ENCODE measurements around the gene BIVM. TPM values are rescaled to one million over a fixed set of nuclear protein-coding genes. Genes with fewer than 3 reads are reported as not detected.

The BIVM gene
- polyA plus RNA-seq, 1 donor (not counting 4 experiments of a cell fraction or from before 2014, with no cell fraction given), result 20.7 TPM

DNA sequence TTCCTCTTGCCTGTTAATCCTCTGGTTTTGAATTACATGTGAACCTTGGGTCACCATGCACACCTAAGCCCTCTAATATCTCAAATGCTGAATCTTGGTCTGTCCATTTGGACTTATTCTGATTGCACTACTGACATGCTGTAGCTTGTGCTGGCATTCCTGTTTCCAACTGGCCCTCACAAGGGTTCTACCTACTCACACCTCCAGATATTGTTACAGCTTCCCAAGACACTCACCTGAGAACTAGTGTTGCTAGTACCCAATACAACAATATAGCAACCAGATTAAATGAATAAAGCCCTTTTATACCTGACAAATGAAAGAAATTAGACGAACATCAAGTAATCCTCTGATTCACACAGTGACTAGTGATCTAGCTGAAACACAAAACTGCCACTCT lies 41.9 kb upstream of the BIVM start:
- no peak overlapping the region for H3K4me2 ChIP-seq (ENCODE audit: control insufficient read depth, extremely low read depth, insufficient read depth, low read depth, low read length)
- no peaks in the 10 kb centered on the region for H3K9me3 ChIP-seq (ENCODE audit: control insufficient read depth, low read depth, low read length)
- FAIRE-seq (no peak), DNase-seq (ENCODE audit: low read depth, low spot score) (no peak)
- no peaks in the 10 kb centered on the region for H3K36me3 ChIP-seq (ENCODE audit: control insufficient read depth in 2 of 2, extremely low read depth in 1 of 2, insufficient read depth in 2 of 2, low read length in 2 of 2)
- H3K9me1 ChIP-seq (ENCODE audit: control insufficient read depth, extremely low read depth, insufficient read depth, low read length), result no peaks in the 10 kb centered on the region
- no peaks in the 10 kb centered on the region for H3K4me1 ChIP-seq (ENCODE audit: control insufficient read depth, extremely low read depth, insufficient read depth, low read length)
- no peak overlapping the region for H3K9ac ChIP-seq (ENCODE audit: control insufficient read depth, extremely low read depth, insufficient read depth, low read length)
- dilution Hi-C loops (cut with MboI; ENCODE audit: extremely low pct_ligation_motif_present, low sequenced_read_pairs), result no loop called here
- H2AFZ ChIP-seq (ENCODE audit: control insufficient read depth, low read length), result no peak overlapping the region
- H4K20me1 ChIP-seq (ENCODE audit: control insufficient read depth, extremely low read depth, insufficient read depth, low read length), result no peaks in the 10 kb centered on the region
- no peaks in the 10 kb centered on the region for H3K79me2 ChIP-seq (ENCODE audit: control insufficient read depth, insufficient read depth, low read length)
- no peak overlapping the region for H3K27ac ChIP-seq (ENCODE audit: control insufficient read depth, insufficient read depth, low read length)
- no peak overlapping the region for H3K4me3 ChIP-seq (ENCODE audit: control insufficient read depth in 2 of 3, extremely low read depth in 1 of 3, insufficient read depth in 2 of 3, low read depth in 1 of 3, low read length in 3 of 3)
- TF ChIP-seq EZH2 (IDR thresholded peaks at IDR 0.05; ENCODE audit: low read length), result no peak
- TF ChIP-seq, protein P1, sequence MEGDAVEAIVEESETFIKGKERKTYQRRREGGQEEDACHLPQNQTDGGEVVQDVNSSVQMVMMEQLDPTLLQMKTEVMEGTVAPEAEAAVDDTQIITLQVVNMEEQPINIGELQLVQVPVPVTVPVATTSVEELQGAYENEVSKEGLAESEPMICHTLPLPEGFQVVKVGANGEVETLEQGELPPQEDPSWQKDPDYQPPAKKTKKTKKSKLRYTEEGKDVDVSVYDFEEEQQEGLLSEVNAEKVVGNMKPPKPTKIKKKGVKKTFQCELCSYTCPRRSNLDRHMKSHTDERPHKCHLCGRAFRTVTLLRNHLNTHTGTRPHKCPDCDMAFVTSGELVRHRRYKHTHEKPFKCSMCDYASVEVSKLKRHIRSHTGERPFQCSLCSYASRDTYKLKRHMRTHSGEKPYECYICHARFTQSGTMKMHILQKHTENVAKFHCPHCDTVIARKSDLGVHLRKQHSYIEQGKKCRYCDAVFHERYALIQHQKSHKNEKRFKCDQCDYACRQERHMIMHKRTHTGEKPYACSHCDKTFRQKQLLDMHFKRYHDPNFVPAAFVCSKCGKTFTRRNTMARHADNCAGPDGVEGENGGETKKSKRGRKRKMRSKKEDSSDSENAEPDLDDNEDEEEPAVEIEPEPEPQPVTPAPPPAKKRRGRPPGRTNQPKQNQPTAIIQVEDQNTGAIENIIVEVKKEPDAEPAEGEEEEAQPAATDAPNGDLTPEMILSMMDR (optimal IDR thresholded peaks at IDR 0.05 in 1 of 3, IDR thresholded peaks at IDR 0.05 in 1 of 3, conservative IDR thresholded peaks at IDR 0.05 in 1 of 3; ENCODE audit: extremely low read depth in 1 of 3, insufficient read depth in 2 of 3, low read length in 3 of 3), result no peak
- no peaks in the 10 kb centered on the region for H3K27me3 ChIP-seq (ENCODE audit: control insufficient read depth, extremely low read depth, insufficient read depth, low read length)

DNA sequence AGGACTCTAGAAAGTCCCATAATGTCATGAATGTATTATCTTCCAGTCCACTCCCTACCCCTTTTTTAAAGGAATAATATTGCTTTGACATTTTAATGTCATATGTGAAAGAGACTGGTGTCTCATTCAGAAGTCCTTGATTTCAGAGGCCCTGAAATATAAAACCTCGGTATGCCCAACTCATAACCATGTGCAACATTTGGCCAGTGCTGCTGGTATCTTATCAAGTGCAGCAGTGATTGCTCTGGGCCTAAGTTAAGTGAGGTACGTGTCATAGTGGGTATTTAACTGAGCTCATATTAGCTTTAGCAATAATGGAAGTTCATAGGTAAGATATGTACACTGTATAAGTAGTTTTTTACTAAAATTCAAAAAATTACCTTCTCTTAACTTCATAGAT lies 40.1 kb upstream of the BIVM start:
- dilution Hi-C loops (cut with MboI; ENCODE audit: extremely low pct_ligation_motif_present, low sequenced_read_pairs), result no loop called here
- H3K9me3 ChIP-seq (ENCODE audit: control insufficient read depth, low read depth, low read length), result no peaks in the 10 kb centered on the region
- FAIRE-seq (no peak), DNase-seq (ENCODE audit: low read depth, low spot score) (no peak)
- TF ChIP-seq EZH2 (IDR thresholded peaks at IDR 0.05; ENCODE audit: low read length), result no peak
- TF ChIP-seq, protein P1 (optimal IDR thresholded peaks at IDR 0.05 in 1 of 3, IDR thresholded peaks at IDR 0.05 in 1 of 3, conservative IDR thresholded peaks at IDR 0.05 in 1 of 3; ENCODE audit: extremely low read depth in 1 of 3, insufficient read depth in 2 of 3, low read length in 3 of 3), result no peak
- no peaks in the 10 kb centered on the region for H3K9me1 ChIP-seq (ENCODE audit: control insufficient read depth, extremely low read depth, insufficient read depth, low read length)
- no peaks in the 10 kb centered on the region for H3K79me2 ChIP-seq (ENCODE audit: control insufficient read depth, insufficient read depth, low read length)
- H3K4me1 ChIP-seq (ENCODE audit: control insufficient read depth, extremely low read depth, insufficient read depth, low read length), result no peaks in the 10 kb centered on the region
- H3K9ac ChIP-seq (ENCODE audit: control insufficient read depth, extremely low read depth, insufficient read depth, low read length), result no peak overlapping the region
- H4K20me1 ChIP-seq (ENCODE audit: control insufficient read depth, extremely low read depth, insufficient read depth, low read length), result no peaks in the 10 kb centered on the region
- no peak overlapping the region for H3K27ac ChIP-seq (ENCODE audit: control insufficient read depth, insufficient read depth, low read length)
- H3K36me3 ChIP-seq (ENCODE audit: control insufficient read depth in 2 of 2, extremely low read depth in 1 of 2, insufficient read depth in 2 of 2, low read length in 2 of 2), result no peaks in the 10 kb centered on the region
- no peaks in the 10 kb centered on the region for H3K27me3 ChIP-seq (ENCODE audit: control insufficient read depth, extremely low read depth, insufficient read depth, low read length)
- H3K4me2 ChIP-seq (ENCODE audit: control insufficient read depth, extremely low read depth, insufficient read depth, low read depth, low read length), result no peak overlapping the region
- no peak overlapping the region for H3K4me3 ChIP-seq (ENCODE audit: control insufficient read depth in 2 of 3, extremely low read depth in 1 of 3, insufficient read depth in 2 of 3, low read depth in 1 of 3, low read length in 3 of 3)
- H2AFZ ChIP-seq (ENCODE audit: control insufficient read depth, low read length), result no peak overlapping the region
